ENCODE results near the gene FRG2C.
"Not testable (repeated sequence)": the region's sequence is repeated elsewhere in the genome, so short reads cannot be mapped to it uniquely, and the experiment has no call there.

FRG2C gene

GRCh38 chr3:75664028-75664427, at the start of gene FRG2C:
Gene FRG2C (plus strand): TSS chr3:75664328. CDS start chr3:75664380, 52 bp downstream.
- DNase-seq: not testable (repeated sequence)

GRCh38 chr3:75618666-75619305, 45.3 kb upstream of the FRG2C start:
- DNase-seq: not testable (repeated sequence)

GRCh38 chr3:75619481-75620031, 44.6 kb upstream of the FRG2C start:
- DNase-seq: not testable (repeated sequence)

- not testable (repeated sequence) for DNase-seq
Observed at GRCh38 chr3:75621772-75622171, 42.4 kb upstream of the FRG2C start.

GRCh38 chr3:75623656-75624055, 40.5 kb upstream of the FRG2C start:
- not testable (repeated sequence) for DNase-seq

- not testable (repeated sequence) for DNase-seq
Observed at GRCh38 chr3:75630887-75631535, 33.1 kb upstream of the FRG2C start.

- DNase-seq: no peak
Observed at GRCh38 chr3:75631541-75631940, 32.6 kb upstream of the FRG2C start.

GRCh38 chr3:75638947-75639346, 25.2 kb upstream of the FRG2C start:
- DNase-seq: not testable (repeated sequence)

- not testable (repeated sequence) for DNase-seq
Observed at GRCh38 chr3:75641107-75641517, 23.0 kb upstream of the FRG2C start.

GRCh38 chr3:75643031-75643800, 20.9 kb upstream of the FRG2C start:
- DNase-seq: not testable (repeated sequence)

GRCh38 chr3:75645548-75645947, 18.6 kb upstream of the FRG2C start:
- not testable (repeated sequence) for DNase-seq

GRCh38 chr3:75650191-75650590, 13.9 kb upstream of the FRG2C start:
- no peak for DNase-seq

- not testable (repeated sequence) for DNase-seq
Observed at GRCh38 chr3:75655101-75655904, 8.8 kb upstream of the FRG2C start.

GRCh38 chr3:75655956-75656355, 8.2 kb upstream of the FRG2C start:
- not testable (repeated sequence) for DNase-seq

GRCh38 chr3:75658411-75659107, 5.6 kb upstream of the FRG2C start:
- DNase-seq: not testable (repeated sequence)

GRCh38 chr3:75659108-75659433, 5.1 kb upstream of the FRG2C start:
- not testable (repeated sequence) for DNase-seq

GRCh38 chr3:75665626-75666025, 1.5 kb downstream of the FRG2C start:
- DNase-seq: not testable (repeated sequence)

- DNase-seq: not testable (repeated sequence)
Observed at GRCh38 chr3:75667757-75668701, 3.9 kb downstream of the FRG2C start.

- DNase-seq: not testable (repeated sequence)
Observed at GRCh38 chr3:75668759-75669347, 4.7 kb downstream of the FRG2C start.
